HEK293 (cell line): Measurements from ENCODE around the gene DNAH5.

ENCODE experiments used
- CTCF ChIA-PET: fragments of 350-600 bp; formaldehyde crosslinking; extraction: SDS; loops from one replicate; lab custom pipeline; 2021; ENCODE audit warnings: antibody characterized with exemption; lab: Yijun Ruan, JAX
- POLR2A ChIA-PET: fragments of 300-600 bp; formaldehyde crosslinking; extraction: SDS; loops from one replicate; lab custom pipeline; 2020; ENCODE audit warnings: antibody characterized with exemption, inconsistent platforms; lab: Yijun Ruan, JAX
- H3K27ac ChIP-seq: fragments of 200-500 bp; sonication (Bioruptor generic); 2 replicates; pipeline ENCODE4 v1.5.1; 2014; ENCODE audit warnings: low read depth, low read length, control low read depth, inconsistent platforms; ENCODE audit errors: extremely low read depth
- H3K36me3 ChIP-seq, 2 experiments: fragments of 200-500 bp in 1 of 2; sonication (Bioruptor generic) in 1 of 2; 1 replicate in 1 of 2; 2 replicates in 1 of 2; pipeline ENCODE4 v1.5.1; 2014 to 2017; ENCODE audit warnings: inconsistent platforms in 2 of 2, low read length in 2 of 2; ENCODE audit not compliant: control insufficient read depth in 2 of 2, insufficient read depth in 1 of 2
- H3K4me1 ChIP-seq: fragments of 200-500 bp; sonication (Bioruptor generic); 2 replicates; pipeline ENCODE4 v1.5.1; 2014; ENCODE audit warnings: mild to moderate bottlenecking, low read length, inconsistent platforms; ENCODE audit not compliant: control insufficient read depth, insufficient read depth
- H3K4me3 ChIP-seq: 2 replicates; pipeline ENCODE4 v1.5.1; 2011; ENCODE audit warnings: low read depth, mild to moderate bottlenecking, control low read depth, low read length, moderate library complexity
- H3K9me3 ChIP-seq: fragments of 200-500 bp; sonication (Bioruptor generic); 2 replicates; pipeline ENCODE4 v1.5.1; 2014; ENCODE audit warnings: low read depth, low read length, inconsistent platforms; ENCODE audit not compliant: control insufficient read depth, insufficient read depth
- IKZF3 ChIP-seq: fragments of 450-650 bp; IDR thresholded peaks from 2 replicates; pipeline ENCODE4 v1.5.0; 2018; ENCODE audit warnings: missing biosample characterization, mild to moderate bottlenecking, missing genetic modification characterization, moderate library complexity
- SP7 ChIP-seq: fragments of 450-650 bp; formaldehyde crosslinking; IDR thresholded peaks from 2 replicates; pipeline ENCODE4 v1.5.1; 2016; ENCODE audit warnings: missing biosample characterization, missing genetic modification characterization
- ZBTB17 ChIP-seq: fragments of 450-650 bp; formaldehyde crosslinking; IDR thresholded peaks from 2 replicates; pipeline ENCODE4 v1.5.1; 2016; ENCODE audit warnings: missing biosample characterization, missing genetic modification characterization
- ZFP37 ChIP-seq: fragments of 450-650 bp; formaldehyde crosslinking; IDR thresholded peaks from 2 replicates; pipeline ENCODE4 v1.5.1; 2016; ENCODE audit warnings: missing biosample characterization, missing genetic modification characterization
- ZIC2 ChIP-seq: fragments of 450-650 bp; formaldehyde crosslinking; IDR thresholded peaks from 2 replicates; pipeline ENCODE4 v1.5.1; 2016; ENCODE audit warnings: missing biosample characterization, missing genetic modification characterization
- ZNF2 ChIP-seq: fragments of 450-650 bp; formaldehyde crosslinking; IDR thresholded peaks from 2 replicates; pipeline ENCODE4 v1.5.1; 2016; ENCODE audit warnings: missing biosample characterization, missing genetic modification characterization
- ZNF423 ChIP-seq: fragments of 450-650 bp; formaldehyde crosslinking; IDR thresholded peaks from 2 replicates; pipeline ENCODE4 v1.5.1; 2016; ENCODE audit warnings: missing biosample characterization, missing genetic modification characterization
- ZNF610 ChIP-seq: fragments of 450-650 bp; formaldehyde crosslinking; IDR thresholded peaks from 2 replicates; pipeline ENCODE4 v1.5.1; 2016; ENCODE audit warnings: missing biosample characterization, missing genetic modification characterization, borderline replicate concordance
- ZNF629 ChIP-seq: fragments of 450-650 bp; formaldehyde crosslinking; IDR thresholded peaks from 2 replicates; pipeline ENCODE4 v1.5.1; 2017; ENCODE audit warnings: missing biosample characterization, missing genetic modification characterization
- ZNF654 ChIP-seq: fragments of 450-650 bp; formaldehyde crosslinking; IDR thresholded peaks from 2 replicates; pipeline ENCODE4 v1.5.1; 2016; ENCODE audit warnings: low read depth, missing biosample characterization, missing genetic modification characterization
- TF ChIP-seq, protein P1 (sequence below): fragments of 450-650 bp; formaldehyde crosslinking; IDR thresholded peaks from 2 replicates; pipeline ENCODE4 v1.5.1; 2016; ENCODE audit warnings: missing biosample characterization, missing genetic modification characterization, low read depth
- TF ChIP-seq, protein P2 (sequence below): fragments of 450-650 bp; formaldehyde crosslinking; IDR thresholded peaks from 2 replicates; pipeline ENCODE4 v1.5.1; 2016; ENCODE audit warnings: missing biosample characterization, missing genetic modification characterization
- TF ChIP-seq, protein P3 (sequence below): fragments of 450-650 bp; formaldehyde crosslinking; IDR thresholded peaks from 2 replicates; pipeline ENCODE4 v1.5.1; 2016; ENCODE audit warnings: missing biosample characterization, missing genetic modification characterization

DNAH5 gene

DNA sequence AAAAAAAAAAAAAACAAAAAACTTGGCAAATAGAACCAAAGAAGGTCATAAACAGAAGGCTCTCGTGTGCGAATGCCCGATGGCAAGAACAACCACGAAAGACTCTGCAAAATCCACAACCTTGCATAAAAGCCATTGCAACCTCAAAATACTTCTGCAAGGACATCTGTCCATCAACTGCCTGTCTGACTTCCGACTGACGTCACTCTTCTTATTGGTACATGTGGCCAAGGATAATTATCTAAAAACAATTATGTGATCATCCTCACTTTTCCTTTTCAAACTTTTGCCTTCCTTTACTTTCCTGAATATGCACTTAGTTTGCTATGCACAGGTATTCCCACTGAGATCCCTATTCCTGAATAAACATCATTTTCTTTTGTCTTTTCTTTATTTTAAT, 29.2 kb upstream of the DNAH5 start:
- CTCF ChIA-PET, result no interaction called here
- POLR2A ChIA-PET, result no interaction called here

DNA sequence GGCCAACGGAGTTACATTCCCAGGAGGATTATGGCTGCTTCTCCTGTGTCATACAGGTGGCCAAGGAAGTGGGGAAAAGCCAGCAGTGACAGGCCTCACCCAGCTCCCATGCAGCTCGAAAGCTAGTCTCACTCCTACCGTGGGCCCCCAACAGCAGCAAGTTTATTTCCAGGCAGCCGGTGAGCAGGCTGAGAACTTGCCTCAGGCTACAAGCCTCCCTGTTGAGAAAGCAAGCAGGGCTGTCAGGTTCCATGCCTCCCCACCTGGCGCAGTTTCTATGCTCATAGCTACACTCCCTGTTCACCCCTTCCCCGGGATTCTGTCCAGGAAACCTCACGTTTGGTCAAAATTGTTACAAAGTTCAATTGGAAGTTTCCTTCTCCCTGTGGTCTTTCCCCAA, 27.5 kb upstream of the DNAH5 start:
- TF ChIP-seq ZNF610 (tag by site-specific recombination) (no peak), ZIC2 (peak; percentile 40; the same call in 1 of the 2 replicates)
- Histone ChIP-seq H3K4me1 (no peaks in the 10 kb centered on the region), H3K27ac (no peak overlapping the region), H3K4me3 (no peak overlapping the region), H3K9me3 (no peaks in the 10 kb centered on the region), H3K36me3 (no peaks in the 10 kb centered on the region)
- ChIA-PET POLR2A (no interaction called here), CTCF (interaction anchor here (0.6 to 3.2 kb wide), 2 partner anchors 10 to 677 kb away, joined by 3 to 17 read pairs; no protein-coding TSS in a partner anchor)

More for the DNA sequence above, 29.2 kb upstream of the DNAH5 start:
- H3K36me3 ChIP-seq, result no peaks in the 10 kb centered on the region
- H3K4me1 ChIP-seq, result no peaks in the 10 kb centered on the region
- H3K27ac ChIP-seq, result no peak overlapping the region
- no peaks in the 10 kb centered on the region for H3K9me3 ChIP-seq
- no peak overlapping the region for H3K4me3 ChIP-seq
- no peak for TF ChIP-seq ZNF423 (tag by site-specific recombination)
- TF ChIP-seq, protein P1, sequence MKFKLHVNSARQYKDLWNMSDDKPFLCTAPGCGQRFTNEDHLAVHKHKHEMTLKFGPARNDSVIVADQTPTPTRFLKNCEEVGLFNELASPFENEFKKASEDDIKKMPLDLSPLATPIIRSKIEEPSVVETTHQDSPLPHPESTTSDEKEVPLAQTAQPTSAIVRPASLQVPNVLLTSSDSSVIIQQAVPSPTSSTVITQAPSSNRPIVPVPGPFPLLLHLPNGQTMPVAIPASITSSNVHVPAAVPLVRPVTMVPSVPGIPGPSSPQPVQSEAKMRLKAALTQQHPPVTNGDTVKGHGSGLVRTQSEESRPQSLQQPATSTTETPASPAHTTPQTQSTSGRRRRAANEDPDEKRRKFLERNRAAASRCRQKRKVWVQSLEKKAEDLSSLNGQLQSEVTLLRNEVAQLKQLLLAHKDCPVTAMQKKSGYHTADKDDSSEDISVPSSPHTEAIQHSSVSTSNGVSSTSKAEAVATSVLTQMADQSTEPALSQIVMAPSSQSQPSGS (tag by site-specific recombination), result peak; percentile 34; the same call in 1 of the 2 replicates

DNA sequence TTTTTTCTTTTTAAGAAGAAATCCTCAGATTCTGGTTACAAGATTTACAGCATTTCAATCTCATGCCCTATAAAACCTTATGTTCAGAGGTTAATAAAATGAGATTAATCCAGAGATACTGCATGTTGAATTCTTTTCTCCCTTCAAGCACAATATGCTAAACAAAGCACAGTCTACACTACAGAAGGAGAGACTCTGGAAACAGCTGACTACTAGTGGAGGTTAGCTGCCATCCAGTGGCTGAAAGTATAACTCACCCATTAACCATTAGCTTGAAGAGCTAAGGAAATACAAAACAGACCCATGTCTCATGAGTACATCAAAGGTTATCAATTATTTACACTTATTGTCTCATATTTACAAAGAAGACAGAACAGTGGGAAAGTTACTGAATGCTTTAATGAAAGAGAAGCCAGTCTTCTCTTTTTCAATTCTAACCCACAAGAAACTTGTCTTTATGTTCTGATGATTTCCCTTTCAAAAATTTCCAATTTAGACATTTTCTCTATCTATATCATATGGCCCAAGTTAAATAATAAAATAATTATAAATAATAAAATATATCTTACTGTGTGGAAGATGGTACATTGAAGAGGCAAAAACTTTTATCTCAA, 12.7 kb upstream of the DNAH5 start:
- no peaks in the 10 kb centered on the region for H3K4me1 ChIP-seq
- ChIA-PET CTCF (interaction anchor here (0.6 to 1.7 kb wide), 24 partner anchors 10 to 1301 kb away, joined by 3 to 11 read pairs (median 4); no protein-coding TSS in a partner anchor), POLR2A (no interaction called here)
- no peak overlapping the region for H3K4me3 ChIP-seq
- no peaks in the 10 kb centered on the region; the same call in 1 of the 2 replicates for H3K9me3 ChIP-seq
- H3K27ac ChIP-seq, result no peak overlapping the region
- no peaks in the 10 kb centered on the region for H3K36me3 ChIP-seq
- no peak for TF ChIP-seq ZBTB17
- TF ChIP-seq, protein P2, sequence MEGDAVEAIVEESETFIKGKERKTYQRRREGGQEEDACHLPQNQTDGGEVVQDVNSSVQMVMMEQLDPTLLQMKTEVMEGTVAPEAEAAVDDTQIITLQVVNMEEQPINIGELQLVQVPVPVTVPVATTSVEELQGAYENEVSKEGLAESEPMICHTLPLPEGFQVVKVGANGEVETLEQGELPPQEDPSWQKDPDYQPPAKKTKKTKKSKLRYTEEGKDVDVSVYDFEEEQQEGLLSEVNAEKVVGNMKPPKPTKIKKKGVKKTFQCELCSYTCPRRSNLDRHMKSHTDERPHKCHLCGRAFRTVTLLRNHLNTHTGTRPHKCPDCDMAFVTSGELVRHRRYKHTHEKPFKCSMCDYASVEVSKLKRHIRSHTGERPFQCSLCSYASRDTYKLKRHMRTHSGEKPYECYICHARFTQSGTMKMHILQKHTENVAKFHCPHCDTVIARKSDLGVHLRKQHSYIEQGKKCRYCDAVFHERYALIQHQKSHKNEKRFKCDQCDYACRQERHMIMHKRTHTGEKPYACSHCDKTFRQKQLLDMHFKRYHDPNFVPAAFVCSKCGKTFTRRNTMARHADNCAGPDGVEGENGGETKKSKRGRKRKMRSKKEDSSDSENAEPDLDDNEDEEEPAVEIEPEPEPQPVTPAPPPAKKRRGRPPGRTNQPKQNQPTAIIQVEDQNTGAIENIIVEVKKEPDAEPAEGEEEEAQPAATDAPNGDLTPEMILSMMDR (tag by site-specific recombination), result peak; percentile 55; the same call in 1 of the 2 replicates
- TF ChIP-seq, protein P3, sequence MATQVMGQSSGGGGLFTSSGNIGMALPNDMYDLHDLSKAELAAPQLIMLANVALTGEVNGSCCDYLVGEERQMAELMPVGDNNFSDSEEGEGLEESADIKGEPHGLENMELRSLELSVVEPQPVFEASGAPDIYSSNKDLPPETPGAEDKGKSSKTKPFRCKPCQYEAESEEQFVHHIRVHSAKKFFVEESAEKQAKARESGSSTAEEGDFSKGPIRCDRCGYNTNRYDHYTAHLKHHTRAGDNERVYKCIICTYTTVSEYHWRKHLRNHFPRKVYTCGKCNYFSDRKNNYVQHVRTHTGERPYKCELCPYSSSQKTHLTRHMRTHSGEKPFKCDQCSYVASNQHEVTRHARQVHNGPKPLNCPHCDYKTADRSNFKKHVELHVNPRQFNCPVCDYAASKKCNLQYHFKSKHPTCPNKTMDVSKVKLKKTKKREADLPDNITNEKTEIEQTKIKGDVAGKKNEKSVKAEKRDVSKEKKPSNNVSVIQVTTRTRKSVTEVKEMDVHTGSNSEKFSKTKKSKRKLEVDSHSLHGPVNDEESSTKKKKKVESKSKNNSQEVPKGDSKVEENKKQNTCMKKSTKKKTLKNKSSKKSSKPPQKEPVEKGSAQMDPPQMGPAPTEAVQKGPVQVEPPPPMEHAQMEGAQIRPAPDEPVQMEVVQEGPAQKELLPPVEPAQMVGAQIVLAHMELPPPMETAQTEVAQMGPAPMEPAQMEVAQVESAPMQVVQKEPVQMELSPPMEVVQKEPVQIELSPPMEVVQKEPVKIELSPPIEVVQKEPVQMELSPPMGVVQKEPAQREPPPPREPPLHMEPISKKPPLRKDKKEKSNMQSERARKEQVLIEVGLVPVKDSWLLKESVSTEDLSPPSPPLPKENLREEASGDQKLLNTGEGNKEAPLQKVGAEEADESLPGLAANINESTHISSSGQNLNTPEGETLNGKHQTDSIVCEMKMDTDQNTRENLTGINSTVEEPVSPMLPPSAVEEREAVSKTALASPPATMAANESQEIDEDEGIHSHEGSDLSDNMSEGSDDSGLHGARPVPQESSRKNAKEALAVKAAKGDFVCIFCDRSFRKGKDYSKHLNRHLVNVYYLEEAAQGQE (tag by site-specific recombination), result no peak
- 0 out of 2 replicates have a peak, but pooled peaks have one; percentile 55 for TF ChIP-seq ZNF2 (tag by site-specific recombination)
- TF ChIP-seq ZFP37, result no peak
- no peak for TF ChIP-seq IKZF3 (tag by site-specific recombination)
- TF ChIP-seq ZNF654 (tag by site-specific recombination), result peak; percentile 93
- no peak for TF ChIP-seq ZNF629 (tag by site-specific recombination)
- no peak for TF ChIP-seq SP7 (tag by site-specific recombination)
- TF ChIP-seq, all 188 proteins: peak for 3
